Measurements from ENCODE around the gene RAB8A.

GRCh38 chr19:16111909-16112752 is 442 bp downstream of the RAB8A start:
- TF ChIP-seq CTCF (IDR thresholded peaks at IDR 0.05; ENCODE audit: low read depth, low read length) (no peak), EZH2phosphoT487 (IDR thresholded peaks at IDR 0.05; ENCODE audit: low read depth) (no peak)
